AG09309 (cell line): ENCODE results near the gene PP2D1.

Source experiments
- DNase-seq: peaks from one replicate; pipeline ENCODE4 v3.0.0-alpha.2; 2010; ENCODE audit warnings: low read depth
- H3K4me3 ChIP-seq: 2 replicates; pipeline ENCODE4 v1.5.1; 2011; ENCODE audit warnings: mild to moderate bottlenecking, low read depth, low read length, moderate library complexity; ENCODE audit not compliant: control insufficient read depth
- CTCF ChIP-seq: IDR thresholded peaks from 2 replicates; pipeline ENCODE4 v1.5.1; 2011; ENCODE audit warnings: mild to moderate bottlenecking, low read depth, low read length, inconsistent platforms; ENCODE audit not compliant: insufficient read depth, control insufficient read depth; ENCODE audit errors: missing control alignments

The PP2D1 gene

DNA sequence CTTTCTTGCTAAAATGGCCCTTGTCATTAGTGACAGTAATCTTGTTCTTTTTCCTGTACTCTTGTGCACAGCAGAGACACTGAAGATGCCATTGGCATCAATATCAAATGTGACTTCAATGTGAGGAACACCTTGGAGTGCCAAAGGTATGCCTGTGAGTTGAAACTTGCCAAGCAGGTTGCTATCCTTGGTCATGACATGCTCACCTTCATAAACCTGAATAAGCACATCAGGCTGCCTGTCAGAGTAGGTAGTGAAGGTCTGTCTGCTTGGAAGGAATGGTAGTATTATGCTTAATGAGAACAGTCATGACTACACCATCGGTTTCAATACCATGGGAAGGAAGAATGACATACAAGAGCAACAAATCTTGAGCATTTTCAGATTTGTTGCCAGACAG, 71.4 kb downstream of the PP2D1 start:
- no peak for TF ChIP-seq CTCF
- H3K4me3 ChIP-seq, result no peak overlapping the region
- no peak for DNase-seq

DNA sequence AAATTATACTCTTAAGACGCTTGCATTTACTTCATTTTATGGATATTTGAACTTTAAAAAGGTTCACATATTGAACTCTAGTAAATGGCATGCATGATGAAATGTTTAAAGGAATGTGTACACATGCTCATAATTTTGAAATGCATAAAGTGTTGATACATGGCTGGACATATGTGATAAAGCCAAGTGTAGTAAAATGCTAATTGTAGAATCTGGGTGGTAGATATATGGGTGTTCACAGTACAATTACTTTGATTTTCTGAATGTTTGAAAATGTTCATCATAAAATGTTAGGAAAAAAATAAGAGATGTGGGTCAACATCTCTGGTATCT, 73.8 kb downstream of the PP2D1 start:
- no peak for TF ChIP-seq CTCF
- DNase-seq, result no peak
- no peak overlapping the region for H3K4me3 ChIP-seq

DNA sequence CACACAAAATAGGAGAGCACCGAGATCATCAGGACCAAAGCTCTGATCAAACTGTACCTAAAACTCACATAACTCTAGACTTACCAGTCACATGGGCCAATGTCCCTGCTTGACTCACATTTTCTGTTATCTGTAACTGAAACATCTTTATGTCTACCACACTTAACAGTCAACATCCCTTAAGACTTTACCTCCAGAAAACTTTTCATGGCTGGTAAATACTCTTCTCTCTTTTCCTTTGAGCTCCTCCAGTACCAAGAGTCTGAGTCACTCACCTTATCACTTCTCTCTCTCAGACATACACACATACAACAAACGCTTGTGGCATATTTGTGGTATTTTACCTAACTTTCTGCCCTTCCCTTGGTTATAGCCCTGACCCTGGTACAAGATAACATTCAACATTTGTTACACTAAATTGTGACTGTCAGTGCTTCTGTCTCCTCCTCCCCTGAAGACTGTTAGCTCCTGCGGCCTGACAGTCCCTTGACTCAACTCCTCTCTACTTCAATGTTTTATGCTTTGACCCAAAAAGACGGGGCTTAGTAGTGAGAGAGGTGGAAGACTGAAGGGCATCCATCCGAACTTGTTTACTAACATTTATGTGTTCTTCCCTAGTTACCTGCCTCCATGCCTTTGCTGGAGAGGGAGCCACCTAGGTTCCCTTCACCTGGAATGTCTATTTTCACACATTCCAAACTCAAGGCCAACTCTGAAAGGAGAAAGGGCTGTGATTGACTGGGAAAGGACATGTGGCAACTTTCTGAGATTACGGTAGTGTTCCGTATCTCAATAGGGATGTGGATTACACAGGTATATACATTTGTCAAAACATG, 74.4 kb downstream of the PP2D1 start:
- no peak for DNase-seq
- no peak for TF ChIP-seq CTCF
- no peak overlapping the region for H3K4me3 ChIP-seq
